Right renal cortex interstitium (tissue), 3 donors: ENCODE results near the gene SLC22A6. TPM values are rescaled to one million over a fixed set of nuclear protein-coding genes. Genes with fewer than 3 reads are reported as not detected.

ENCODE experiments used
- DNase-seq, 3 donors: peaks; one replicate each; pipeline ENCODE4 v3.0.0-alpha.2; 2013; ENCODE audit warnings: low read depth in 3 of 3, low spot score in 2 of 3
- polyA plus RNA-seq, 3 donors: library from polyadenylated mRNA; unstranded; fragments of 120-200 nt; gene quantifications; one replicate each; pipeline ENCODE4 v1.2.1, GENCODE V29; 2013; ENCODE audit not compliant: insufficient read length in 3 of 3

Gene SLC22A6
- 10 to 100 TPM; 18.8 to 34.7 (median 31.3) TPM for polyA plus RNA-seq

GRCh38 chr11:62984451-62984991 lies at the start of gene SLC22A6:
Gene SLC22A6, minus strand, starts transcription at chr11:62984967. Its CDS starts 277 bp downstream, at chr11:62984690.
- DNase-seq = no peak

- no peak for DNase-seq
Measured at GRCh38 chr11:63032457-63032856, 47.7 kb upstream of the SLC22A6 start.

- DNase-seq = peak; percentile 49 to 74 (median 72)
Measured at GRCh38 chr11:63023841-63024648, 39.3 kb upstream of the SLC22A6 start.

GRCh38 chr11:63023222-63023814 lies 38.6 kb upstream of the SLC22A6 start:
- no peak for DNase-seq

- no peak for DNase-seq
Measured at GRCh38 chr11:63022441-63022840, 37.7 kb upstream of the SLC22A6 start.

- DNase-seq = no peak
Measured at GRCh38 chr11:63020671-63021291, 36.0 kb upstream of the SLC22A6 start.

- no peak for DNase-seq
Measured at GRCh38 chr11:63019506-63019905, 34.7 kb upstream of the SLC22A6 start.

- no peak for DNase-seq
Measured at GRCh38 chr11:63017306-63017974, 32.7 kb upstream of the SLC22A6 start.

GRCh38 chr11:63015521-63016215 lies 30.9 kb upstream of the SLC22A6 start, which contains the start of gene SLC22A8:
Gene SLC22A8, minus strand, starts transcription at chr11:63015841. Its CDS starts 883 bp downstream, at chr11:63014958.
- no peak for DNase-seq

- DNase-seq = no peak
Measured at GRCh38 chr11:63014408-63015055, 29.8 kb upstream of the SLC22A6 start.

- no peak for DNase-seq
Measured at GRCh38 chr11:63012839-63013238, 28.1 kb upstream of the SLC22A6 start.

GRCh38 chr11:63012430-63012829 lies 27.7 kb upstream of the SLC22A6 start:
- no peak for DNase-seq

GRCh38 chr11:63010934-63011439 lies 26.2 kb upstream of the SLC22A6 start:
- no peak for DNase-seq

GRCh38 chr11:63007920-63008319 lies 23.2 kb upstream of the SLC22A6 start:
- no peak for DNase-seq

GRCh38 chr11:63001456-63001855 lies 16.7 kb upstream of the SLC22A6 start:
- DNase-seq = no peak

- DNase-seq = no peak
Measured at GRCh38 chr11:62999649-63000048, 14.9 kb upstream of the SLC22A6 start.

GRCh38 chr11:62999156-62999555 lies 14.4 kb upstream of the SLC22A6 start:
- DNase-seq = no peak

- no peak for DNase-seq
Measured at GRCh38 chr11:62996271-62996670, 11.5 kb upstream of the SLC22A6 start.

GRCh38 chr11:62994775-62995174 lies 10.0 kb upstream of the SLC22A6 start:
- no peak for DNase-seq
